ENCODE data around the gene HTR6. TPM values are rescaled to one million over a fixed set of nuclear protein-coding genes. Genes with fewer than 3 reads are reported as not detected.

The HTR6 gene
- polyA plus RNA-seq, 1 donor from 2014 or later = not detected

GRCh38 chr1:19640363-19641316 is 24.0 kb upstream of the HTR6 start:
- Histone ChIP-seq H3K27ac (ENCODE audit: low read length) (no peak overlapping the region), H3K9me3 (ENCODE audit: low read length) (no peaks in the 10 kb centered on the region), H2AFZ (ENCODE audit: low read depth, low read length) (no peak overlapping the region), H3K36me3 (ENCODE audit: insufficient read depth, low read length) (no peaks in the 10 kb centered on the region), H3K79me2 (replicated peaks; ENCODE audit: insufficient read depth, low read length) (no peaks in the 10 kb centered on the region), H3K9me2 (ENCODE audit: insufficient read depth, low read length) (no peaks in the 10 kb centered on the region), H4K20me1 (ENCODE audit: insufficient read depth) (no peaks in the 10 kb centered on the region), H3K27me3 (ENCODE audit: insufficient read depth, low read depth, low read length) (peaks cover 30% of the 10 kb centered on the region), H3F3A (ENCODE audit: insufficient read depth, low read length, poor library complexity, severe bottlenecking) (no peaks in the 10 kb centered on the region), H3K4me2 (ENCODE audit: low read length) (no peak overlapping the region), H3K9ac (ENCODE audit: low read length) (no peak overlapping the region), H3K4me3 (ENCODE audit: low read length) (no peak overlapping the region)
- TF ChIP-seq EP300 (conservative IDR thresholded peaks at IDR 0.05; ENCODE audit: poor library complexity, severe bottlenecking) (no peak), POLR2AphosphoS5 (IDR thresholded peaks at IDR 0.05) (no peak), REST (IDR thresholded peaks at IDR 0.05; ENCODE audit: borderline replicate concordance) (no peak)

- H2AFZ ChIP-seq (ENCODE audit: low read depth, low read length) = no peak overlapping the region
- TF ChIP-seq TAF1 (IDR thresholded peaks at IDR 0.05; ENCODE audit: low read depth) (no peak), EZH2 (IDR thresholded peaks at IDR 0.05; ENCODE audit: borderline replicate concordance, insufficient read depth, low read length, poor library complexity, severe bottlenecking) (no peak), RAD21 (conservative IDR thresholded peaks at IDR 0.05) (no peak), POLR2AphosphoS5 (IDR thresholded peaks at IDR 0.05) (no peak), REST (IDR thresholded peaks at IDR 0.05; ENCODE audit: borderline replicate concordance) (no peak)
- no peaks in the 10 kb centered on the region for H3K9me3 ChIP-seq (ENCODE audit: low read length)
- H3K27me3 ChIP-seq (ENCODE audit: insufficient read depth, low read depth, low read length) = peaks cover 34% of the 10 kb centered on the region
- H4K20me1 ChIP-seq (ENCODE audit: insufficient read depth) = no peaks in the 10 kb centered on the region
- H3K36me3 ChIP-seq (ENCODE audit: insufficient read depth, low read length) = no peaks in the 10 kb centered on the region
- no peaks in the 10 kb centered on the region for H3K9me2 ChIP-seq (ENCODE audit: insufficient read depth, low read length)
- H3K79me2 ChIP-seq (replicated peaks; ENCODE audit: insufficient read depth, low read length) = no peaks in the 10 kb centered on the region
- H3K4me3 ChIP-seq (ENCODE audit: low read length) = no peak overlapping the region
- no peak overlapping the region for H3K4me2 ChIP-seq (ENCODE audit: low read length)
- no peak overlapping the region for H3K9ac ChIP-seq (ENCODE audit: low read length)
- no peaks in the 10 kb centered on the region for H3F3A ChIP-seq (ENCODE audit: insufficient read depth, low read length, poor library complexity, severe bottlenecking)
- H3K27ac ChIP-seq (ENCODE audit: low read length) = no peak overlapping the region
Observed at GRCh38 chr1:19643121-19643520, 21.6 kb upstream of the HTR6 start.

Data from neural cell (in vitro differentiated cells).